ENCODE data around the gene CPNE6.
"Not testable (repeated sequence)": the region's sequence is repeated elsewhere in the genome, so short reads cannot be mapped to it uniquely, and the experiment has no call there.

Gene CPNE6

GRCh38 chr14:24088095-24088494 is 16.7 kb downstream of the CPNE6 start:
- no peak for DNase-seq

GRCh38 chr14:24089890-24090289 is 18.5 kb downstream of the CPNE6 start:
- no peak for DNase-seq

GRCh38 chr14:24092110-24092504 is 20.7 kb downstream of the CPNE6 start:
- DNase-seq: peak; percentile 28

- DNase-seq: no peak
Measured at GRCh38 chr14:24092505-24093206, 21.3 kb downstream of the CPNE6 start.

- no peak for DNase-seq
Measured at GRCh38 chr14:24093207-24093900, 22.0 kb downstream of the CPNE6 start.

- peak; percentile 97 for DNase-seq
Measured at GRCh38 chr14:24093901-24094840, 22.8 kb downstream of the CPNE6 start, which contains the start of gene PCK2. TSS of gene PCK2 (plus strand) at chr14:24094311. CDS start at chr14:24094406, 95 bp downstream.

- no peak for DNase-seq
Measured at GRCh38 chr14:24094841-24095270, 23.5 kb downstream of the CPNE6 start.

- peak; percentile 30 for DNase-seq
Measured at GRCh38 chr14:24095271-24096068, 24.1 kb downstream of the CPNE6 start.

- no peak for DNase-seq
Measured at GRCh38 chr14:24096545-24097181, 25.3 kb downstream of the CPNE6 start.

GRCh38 chr14:24098229-24098926 is 27.0 kb downstream of the CPNE6 start:
- DNase-seq: no peak

- peak; percentile 53 for DNase-seq
Measured at GRCh38 chr14:24098927-24099813, 27.8 kb downstream of the CPNE6 start.

GRCh38 chr14:24100197-24100981 is 29.0 kb downstream of the CPNE6 start:
- DNase-seq: no peak

- DNase-seq: no peak
Measured at GRCh38 chr14:24100982-24101494, 29.7 kb downstream of the CPNE6 start.

- no peak for DNase-seq
Measured at GRCh38 chr14:24102357-24103048, 31.1 kb downstream of the CPNE6 start.

GRCh38 chr14:24103451-24103850 is 32.1 kb downstream of the CPNE6 start:
- DNase-seq: no peak

- DNase-seq: not testable (repeated sequence)
Measured at GRCh38 chr14:24105609-24106239, 34.4 kb downstream of the CPNE6 start.

GRCh38 chr14:24106672-24107271 is 35.4 kb downstream of the CPNE6 start:
- DNase-seq: no peak
